OCI-LY7 (cell line): ENCODE results near the gene KSR1. TPM values are rescaled to one million over a fixed set of nuclear protein-coding genes. Genes with fewer than 3 reads are reported as not detected.

ENCODE experiments used
- BruUV-seq: library from RNA; stranded (reverse); fragments of 400-500 nt; replicated peaks from 2 replicates; lab custom pipeline; 2021; lab: Mats Ljungman, UMichigan
- CTCF ChIA-PET: fragments of 300-600 bp; sonication (Branson Sonifier 250); formaldehyde crosslinking; loops from one replicate; lab custom pipeline; 2022; ENCODE audit warnings: antibody characterized with exemption; ENCODE audit not compliant: unreplicated experiment; lab: Charles Lee
- POLR2A ChIA-PET: fragments of 300-600 bp; sonication (Branson Sonifier 250); formaldehyde crosslinking; loops from one replicate; lab custom pipeline; 2022; ENCODE audit warnings: antibody characterized with exemption; lab: Charles Lee
- DNase-seq: peaks from one replicate; pipeline ENCODE4 v3.0.0-alpha.2; 2015; ENCODE audit warnings: low spot score
- H2AFZ ChIP-seq: fragments of 200-600 bp; sonication (generic), shearing (Covaris generic); 2 replicates; pipeline ENCODE4 v1.6.1; 2014; ENCODE audit warnings: mild to moderate bottlenecking, antibody characterized with exemption, low read length, moderate library complexity
- H3K27ac ChIP-seq: fragments of 200-600 bp; sonication (generic); 2 replicates; pipeline ENCODE4 v1.5.1; 2014; ENCODE audit warnings: mixed run types, low read depth, mild to moderate bottlenecking, moderate library complexity, low read length, inconsistent platforms; ENCODE audit not compliant: poor library complexity, severe bottlenecking
- H3K36me3 ChIP-seq: fragments of 200-600 bp; sonication (generic); 2 replicates; pipeline ENCODE4 v1.6.1; 2014; ENCODE audit warnings: mild to moderate bottlenecking, antibody characterized with exemption, low read length, moderate library complexity, mixed read lengths; ENCODE audit not compliant: insufficient read depth
- H3K4me1 ChIP-seq: fragments of 200-600 bp; sonication (generic); 2 replicates; pipeline ENCODE4 v1.5.1; 2014; ENCODE audit warnings: mild to moderate bottlenecking, low read length; ENCODE audit not compliant: insufficient read depth, poor library complexity, severe bottlenecking
- H3K4me2 ChIP-seq: fragments of 200-600 bp; sonication (generic); 2 replicates; pipeline ENCODE4 v1.6.1; 2014; ENCODE audit warnings: mild to moderate bottlenecking, low read length
- H3K4me3 ChIP-seq: fragments of 200-600 bp; sonication (generic); 2 replicates; pipeline ENCODE4 v1.5.1; 2014; ENCODE audit warnings: mild to moderate bottlenecking, low read depth, low read length; ENCODE audit not compliant: poor library complexity, severe bottlenecking
- H3K79me2 ChIP-seq: fragments of 200-600 bp; sonication (generic); 2 replicates; pipeline ENCODE4 v1.6.1; 2016; ENCODE audit warnings: low read depth, mild to moderate bottlenecking, low read length, moderate library complexity, mixed read lengths; ENCODE audit not compliant: insufficient read depth
- H3K9me2 ChIP-seq: fragments of 200-600 bp; sonication (generic); 2 replicates; pipeline ENCODE4 v1.6.1; 2016; ENCODE audit warnings: mild to moderate bottlenecking, low read length, mixed read lengths; ENCODE audit not compliant: insufficient read depth
- H3K9me3 ChIP-seq: fragments of 200-600 bp; sonication (generic); 2 replicates; pipeline ENCODE4 v1.6.1; 2014; ENCODE audit warnings: mild to moderate bottlenecking, mixed run types, low read length, mixed read lengths
- H4K20me1 ChIP-seq: fragments of 200-600 bp; sonication (generic); 2 replicates; pipeline ENCODE4 v1.6.1; 2014; ENCODE audit warnings: mild to moderate bottlenecking, antibody characterized with exemption, low read length, moderate library complexity, mixed read lengths; ENCODE audit not compliant: insufficient read depth
- EZH2phosphoT487 ChIP-seq: fragments of 200-600 bp; sonication (generic); IDR thresholded peaks from 2 replicates; pipeline ENCODE4 v1.6.1; 2018; ENCODE audit warnings: low read depth, borderline replicate concordance, mild to moderate bottlenecking, mixed run types, antibody characterized with exemption, low read length, moderate library complexity, mixed read lengths
- intact Hi-C: fragments of 100-400 bp; cut with micrococcal nuclease; formaldehyde crosslinking; loops from one replicate; pipeline ENCODE4 v1.10.0; 2022; ENCODE audit not compliant: unreplicated experiment
- total RNA-seq, 2 experiments: library from RNA; depleted of rRNA in 1 of 2; stranded (reverse); fragments of >200 nt in 1 of 2; shearing (Covaris generic) in 1 of 2; gene quantifications; 2 replicates each; pipeline ENCODE4 v1.2.3, GENCODE V29; 2014 to 2022
- TF ChIP-seq, protein P1 (sequence below): fragments of 200-600 bp; sonication (generic); conservative IDR thresholded peaks from 2 replicates; pipeline ENCODE4 v1.5.1; 2014; ENCODE audit warnings: mild to moderate bottlenecking, antibody characterized with exemption, low read length, moderate library complexity, mixed read lengths

KSR1 gene
- total RNA-seq, 2 experiments from 2014 or later = 2.2 to 4.1 TPM

- ChIA-PET CTCF (no interaction called here), POLR2A (no interaction called here)
- no peaks in the 10 kb centered on the region for H3K9me2 ChIP-seq
- no peaks in the 10 kb centered on the region for H3K36me3 ChIP-seq
- H3K4me2 ChIP-seq = no peak overlapping the region
- no peaks in the 10 kb centered on the region for H3K79me2 ChIP-seq
- no peak for DNase-seq
- no peaks in the 10 kb centered on the region for H3K4me1 ChIP-seq
- BruUV-seq = no TSS peak
- TF ChIP-seq EZH2phosphoT487 = no peak
- TF ChIP-seq, protein P1, sequence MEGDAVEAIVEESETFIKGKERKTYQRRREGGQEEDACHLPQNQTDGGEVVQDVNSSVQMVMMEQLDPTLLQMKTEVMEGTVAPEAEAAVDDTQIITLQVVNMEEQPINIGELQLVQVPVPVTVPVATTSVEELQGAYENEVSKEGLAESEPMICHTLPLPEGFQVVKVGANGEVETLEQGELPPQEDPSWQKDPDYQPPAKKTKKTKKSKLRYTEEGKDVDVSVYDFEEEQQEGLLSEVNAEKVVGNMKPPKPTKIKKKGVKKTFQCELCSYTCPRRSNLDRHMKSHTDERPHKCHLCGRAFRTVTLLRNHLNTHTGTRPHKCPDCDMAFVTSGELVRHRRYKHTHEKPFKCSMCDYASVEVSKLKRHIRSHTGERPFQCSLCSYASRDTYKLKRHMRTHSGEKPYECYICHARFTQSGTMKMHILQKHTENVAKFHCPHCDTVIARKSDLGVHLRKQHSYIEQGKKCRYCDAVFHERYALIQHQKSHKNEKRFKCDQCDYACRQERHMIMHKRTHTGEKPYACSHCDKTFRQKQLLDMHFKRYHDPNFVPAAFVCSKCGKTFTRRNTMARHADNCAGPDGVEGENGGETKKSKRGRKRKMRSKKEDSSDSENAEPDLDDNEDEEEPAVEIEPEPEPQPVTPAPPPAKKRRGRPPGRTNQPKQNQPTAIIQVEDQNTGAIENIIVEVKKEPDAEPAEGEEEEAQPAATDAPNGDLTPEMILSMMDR = no peak
- H4K20me1 ChIP-seq = no peaks in the 10 kb centered on the region
- no peak overlapping the region for H2AFZ ChIP-seq
- intact Hi-C loops = no loop called here
- no peaks in the 10 kb centered on the region for H3K9me3 ChIP-seq
- no peak overlapping the region for H3K27ac ChIP-seq
- no peak overlapping the region for H3K4me3 ChIP-seq
These were observed 24.5 kb downstream of the KSR1 start for GRCh38 chr17:27480699-27481098.

- BruUV-seq = no TSS peak
- Histone ChIP-seq H3K27ac (no peak overlapping the region), H3K79me2 (no peaks in the 10 kb centered on the region), H3K4me2 (no peak overlapping the region), H3K4me1 (no peaks in the 10 kb centered on the region), H3K4me3 (no peak overlapping the region), H3K9me3 (no peaks in the 10 kb centered on the region), H2AFZ (no peak overlapping the region), H4K20me1 (no peaks in the 10 kb centered on the region), H3K36me3 (no peaks in the 10 kb centered on the region), H3K9me2 (no peaks in the 10 kb centered on the region)
- intact Hi-C loops = no loop called here
- TF ChIP-seq, protein P1 = no peak
- no peak for TF ChIP-seq EZH2phosphoT487
- no peak for DNase-seq
- ChIA-PET CTCF (no interaction called here), POLR2A (no interaction called here)
These were observed 25.1 kb downstream of the KSR1 start for GRCh38 chr17:27481327-27481726.

- Histone ChIP-seq H3K4me3 (no peak overlapping the region), H3K79me2 (no peaks in the 10 kb centered on the region), H4K20me1 (no peaks in the 10 kb centered on the region), H3K27ac (no peak overlapping the region), H3K9me2 (no peaks in the 10 kb centered on the region), H3K4me2 (no peak overlapping the region), H3K9me3 (no peaks in the 10 kb centered on the region), H2AFZ (no peak overlapping the region), H3K36me3 (no peaks in the 10 kb centered on the region), H3K4me1 (no peaks in the 10 kb centered on the region)
- ChIA-PET CTCF (no interaction called here), POLR2A (interaction anchor here (0.6 kb wide), 1 partner anchor 481 kb away, joined by 5 read pairs; no protein-coding TSS in a partner anchor)
- no peak for DNase-seq
- TF ChIP-seq EZH2phosphoT487 = no peak
- TF ChIP-seq, protein P1 = no peak
- intact Hi-C loops = no loop called here
- BruUV-seq = no TSS peak
These were observed 28.9 kb downstream of the KSR1 start for GRCh38 chr17:27485125-27485524.
